HL-60 (cell line): ENCODE measurements around the gene MINDY3.

ENCODE experiments used
- DNase-seq, 2 experiments: peaks; one replicate each; pipeline ENCODE4 v3.0.0-alpha.2; 2010 to 2020; ENCODE audit warnings: low read depth in 1 of 2, low spot score in 1 of 2
- H3K27ac ChIP-seq: fragments of 250-450 bp; sonication (Bioruptor Pico); replicated peaks from 2 replicates; pipeline ENCODE4 v1.5.1; 2020; ENCODE audit warnings: mild to moderate bottlenecking, moderate library complexity
- H3K27me3 ChIP-seq: fragments of 250-450 bp; sonication (Bioruptor Pico); 2 replicates; pipeline ENCODE4 v1.5.1; 2021; ENCODE audit warnings: mild to moderate bottlenecking, moderate library complexity; ENCODE audit not compliant: insufficient read depth, poor library complexity, severe bottlenecking
- H3K4me3 ChIP-seq: replicated peaks from 2 replicates; pipeline ENCODE4 v1.5.1; 2011; ENCODE audit warnings: mild to moderate bottlenecking, control low read depth, low read length; ENCODE audit not compliant: insufficient read depth
- GABPA ChIP-seq: IDR thresholded peaks from 2 replicates; pipeline ENCODE4 v1.6.1; 2012; ENCODE audit warnings: low read depth
- POLR2AphosphoS5 ChIP-seq: IDR thresholded peaks from 2 replicates; pipeline ENCODE4 v1.6.1; 2012; ENCODE audit warnings: low read depth
- SPI1 ChIP-seq: IDR thresholded peaks from 2 replicates; pipeline ENCODE4 v1.6.1; 2012; ENCODE audit warnings: low read depth, mild to moderate bottlenecking, borderline replicate concordance
- TF ChIP-seq, protein P1 (sequence below): IDR thresholded peaks from 2 replicates; pipeline ENCODE4 v1.6.1; 2012; ENCODE audit warnings: low read depth; ENCODE audit not compliant: insufficient replicate concordance
- TF ChIP-seq, protein P2 (sequence below): IDR thresholded peaks from one replicate; pipeline ENCODE4 v1.5.1; 2011; ENCODE audit warnings: low read length, control low read depth, inconsistent platforms; ENCODE audit not compliant: insufficient read depth

MINDY3 gene

DNA sequence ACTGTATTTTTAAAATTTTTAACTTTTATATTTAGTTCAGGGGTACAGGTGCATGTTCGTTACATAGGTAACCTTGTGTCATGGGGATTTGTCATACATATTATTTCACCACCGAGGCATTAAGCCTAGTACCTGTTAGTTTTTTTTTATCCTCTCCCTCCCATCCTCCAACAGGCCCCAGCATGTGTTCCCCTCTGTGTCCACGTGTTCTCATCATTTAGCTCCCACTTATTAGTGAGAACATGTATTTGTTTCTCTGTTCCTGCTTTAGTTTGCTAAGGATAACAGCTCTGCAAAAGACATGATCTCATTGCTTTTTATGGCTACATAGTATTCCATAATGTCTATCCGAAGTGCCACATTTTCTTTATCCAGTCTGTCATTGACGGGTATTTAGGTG, 118.2 kb downstream of the MINDY3 start:
- H3K27ac ChIP-seq = no peak overlapping the region
- TF ChIP-seq SPI1 = no peak
- TF ChIP-seq, protein P1, sequence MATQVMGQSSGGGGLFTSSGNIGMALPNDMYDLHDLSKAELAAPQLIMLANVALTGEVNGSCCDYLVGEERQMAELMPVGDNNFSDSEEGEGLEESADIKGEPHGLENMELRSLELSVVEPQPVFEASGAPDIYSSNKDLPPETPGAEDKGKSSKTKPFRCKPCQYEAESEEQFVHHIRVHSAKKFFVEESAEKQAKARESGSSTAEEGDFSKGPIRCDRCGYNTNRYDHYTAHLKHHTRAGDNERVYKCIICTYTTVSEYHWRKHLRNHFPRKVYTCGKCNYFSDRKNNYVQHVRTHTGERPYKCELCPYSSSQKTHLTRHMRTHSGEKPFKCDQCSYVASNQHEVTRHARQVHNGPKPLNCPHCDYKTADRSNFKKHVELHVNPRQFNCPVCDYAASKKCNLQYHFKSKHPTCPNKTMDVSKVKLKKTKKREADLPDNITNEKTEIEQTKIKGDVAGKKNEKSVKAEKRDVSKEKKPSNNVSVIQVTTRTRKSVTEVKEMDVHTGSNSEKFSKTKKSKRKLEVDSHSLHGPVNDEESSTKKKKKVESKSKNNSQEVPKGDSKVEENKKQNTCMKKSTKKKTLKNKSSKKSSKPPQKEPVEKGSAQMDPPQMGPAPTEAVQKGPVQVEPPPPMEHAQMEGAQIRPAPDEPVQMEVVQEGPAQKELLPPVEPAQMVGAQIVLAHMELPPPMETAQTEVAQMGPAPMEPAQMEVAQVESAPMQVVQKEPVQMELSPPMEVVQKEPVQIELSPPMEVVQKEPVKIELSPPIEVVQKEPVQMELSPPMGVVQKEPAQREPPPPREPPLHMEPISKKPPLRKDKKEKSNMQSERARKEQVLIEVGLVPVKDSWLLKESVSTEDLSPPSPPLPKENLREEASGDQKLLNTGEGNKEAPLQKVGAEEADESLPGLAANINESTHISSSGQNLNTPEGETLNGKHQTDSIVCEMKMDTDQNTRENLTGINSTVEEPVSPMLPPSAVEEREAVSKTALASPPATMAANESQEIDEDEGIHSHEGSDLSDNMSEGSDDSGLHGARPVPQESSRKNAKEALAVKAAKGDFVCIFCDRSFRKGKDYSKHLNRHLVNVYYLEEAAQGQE = no peak
- TF ChIP-seq, protein P2, sequence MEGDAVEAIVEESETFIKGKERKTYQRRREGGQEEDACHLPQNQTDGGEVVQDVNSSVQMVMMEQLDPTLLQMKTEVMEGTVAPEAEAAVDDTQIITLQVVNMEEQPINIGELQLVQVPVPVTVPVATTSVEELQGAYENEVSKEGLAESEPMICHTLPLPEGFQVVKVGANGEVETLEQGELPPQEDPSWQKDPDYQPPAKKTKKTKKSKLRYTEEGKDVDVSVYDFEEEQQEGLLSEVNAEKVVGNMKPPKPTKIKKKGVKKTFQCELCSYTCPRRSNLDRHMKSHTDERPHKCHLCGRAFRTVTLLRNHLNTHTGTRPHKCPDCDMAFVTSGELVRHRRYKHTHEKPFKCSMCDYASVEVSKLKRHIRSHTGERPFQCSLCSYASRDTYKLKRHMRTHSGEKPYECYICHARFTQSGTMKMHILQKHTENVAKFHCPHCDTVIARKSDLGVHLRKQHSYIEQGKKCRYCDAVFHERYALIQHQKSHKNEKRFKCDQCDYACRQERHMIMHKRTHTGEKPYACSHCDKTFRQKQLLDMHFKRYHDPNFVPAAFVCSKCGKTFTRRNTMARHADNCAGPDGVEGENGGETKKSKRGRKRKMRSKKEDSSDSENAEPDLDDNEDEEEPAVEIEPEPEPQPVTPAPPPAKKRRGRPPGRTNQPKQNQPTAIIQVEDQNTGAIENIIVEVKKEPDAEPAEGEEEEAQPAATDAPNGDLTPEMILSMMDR = no peak
- TF ChIP-seq POLR2AphosphoS5 = no peak
- no peak for TF ChIP-seq GABPA
- H3K4me3 ChIP-seq = no peak overlapping the region
- no peaks in the 10 kb centered on the region for H3K27me3 ChIP-seq
- DNase-seq = no peak

DNA sequence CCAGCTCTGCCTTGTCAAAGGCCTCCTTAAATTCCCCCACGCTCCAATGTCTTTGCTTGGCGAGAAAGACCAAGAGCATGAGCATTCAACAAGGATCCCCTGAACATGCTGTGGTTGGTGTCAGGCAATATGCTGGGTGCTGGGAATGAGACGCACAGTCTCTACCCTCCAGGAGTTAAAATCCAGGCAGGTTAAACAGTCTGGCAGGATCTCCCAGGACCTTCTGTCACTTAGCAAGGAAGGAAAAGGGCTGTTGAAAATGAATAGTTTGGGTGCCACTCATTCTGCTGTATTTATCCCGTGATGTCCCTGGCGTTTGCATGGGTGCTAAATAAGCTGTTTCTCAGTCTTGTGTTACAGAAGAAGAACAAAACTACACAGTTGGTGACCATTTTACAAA, 118.7 kb downstream of the MINDY3 start:
- Histone ChIP-seq H3K27ac (no peak overlapping the region), H3K27me3 (no peaks in the 10 kb centered on the region), H3K4me3 (no peak overlapping the region)
- TF ChIP-seq SPI1 = no peak
- TF ChIP-seq, protein P2 = no peak
- TF ChIP-seq, protein P1 = no peak
- TF ChIP-seq POLR2AphosphoS5 = no peak
- TF ChIP-seq GABPA = no peak
- no peak for DNase-seq

DNA sequence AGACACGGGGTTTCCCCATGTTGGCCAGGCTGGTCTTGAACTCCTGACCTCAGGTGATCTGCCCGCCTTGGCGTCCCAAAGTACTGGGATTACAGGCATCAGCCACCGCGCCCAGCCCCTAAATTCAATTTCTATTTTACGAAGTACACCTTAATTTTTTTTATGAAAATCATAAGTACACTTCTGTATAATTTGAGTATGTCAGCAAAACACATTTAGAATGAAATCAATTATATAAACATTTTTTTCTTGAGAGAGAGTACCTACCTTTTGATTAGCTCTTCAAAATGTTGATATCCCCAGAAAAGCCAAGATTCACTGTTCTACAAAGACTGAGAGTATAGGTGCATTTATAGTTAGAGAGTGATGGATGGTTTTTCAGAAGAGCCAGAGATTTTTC, 120.0 kb downstream of the MINDY3 start:
- no peak for DNase-seq
- no peak for TF ChIP-seq GABPA
- TF ChIP-seq, protein P2 = no peak
- no peak for TF ChIP-seq POLR2AphosphoS5
- no peak overlapping the region for H3K4me3 ChIP-seq
- no peaks in the 10 kb centered on the region for H3K27me3 ChIP-seq
- no peak overlapping the region for H3K27ac ChIP-seq

DNA sequence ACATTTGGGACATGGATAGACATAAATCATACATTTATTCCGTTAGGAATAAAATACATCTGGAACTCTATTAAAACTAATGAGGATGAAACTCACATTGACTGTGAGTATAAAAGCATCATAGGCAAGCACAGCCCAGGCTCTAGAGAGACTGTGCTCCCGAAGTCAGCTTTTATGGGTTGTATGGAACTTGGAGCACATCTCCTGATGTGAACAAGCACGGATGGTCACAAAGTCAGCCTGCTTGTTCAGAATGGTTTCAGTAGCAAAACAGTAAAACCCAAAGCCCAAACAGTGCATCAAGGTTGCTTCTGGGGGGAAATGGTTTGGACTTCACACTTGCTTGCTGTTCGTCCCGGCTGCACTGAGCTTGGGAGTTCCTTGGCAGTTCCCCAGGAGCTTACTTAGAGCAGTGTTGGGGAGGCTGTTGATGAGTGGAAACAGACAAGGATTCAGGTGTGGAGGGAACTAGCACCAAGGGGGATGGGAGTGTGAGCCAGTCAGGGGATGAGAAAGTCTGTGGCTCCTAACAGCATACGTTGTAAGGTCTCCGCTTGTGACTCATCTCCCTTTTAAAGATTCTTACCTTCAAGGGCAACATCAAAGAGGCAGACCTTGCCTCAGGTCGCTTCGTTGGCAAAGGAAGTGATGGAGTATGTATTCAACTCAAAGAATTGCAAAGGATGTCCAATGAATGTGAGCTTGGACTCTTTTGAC, 120.9 kb downstream of the MINDY3 start:
- no peaks in the 10 kb centered on the region for H3K27me3 ChIP-seq
- no peak for DNase-seq
- H3K4me3 ChIP-seq = no peak overlapping the region
- H3K27ac ChIP-seq = no peak overlapping the region
- TF ChIP-seq, protein P2 = no peak
- TF ChIP-seq GABPA = no peak
- no peak for TF ChIP-seq SPI1
- TF ChIP-seq, protein P1 = no peak
- no peak for TF ChIP-seq POLR2AphosphoS5
